Measurements from ENCODE around the gene SV2B. TPM values are rescaled to one million over a fixed set of nuclear protein-coding genes. Genes with fewer than 3 reads are reported as not detected.

The SV2B gene
- total RNA-seq, 4 donors from 2014 or later: 0.27 to 10.3 (median 2.2) TPM

- Histone ChIP-seq H3K4me3 (no peak overlapping the region), H3K27me3 (peaks cover 5% of the 10 kb centered on the region), H3K36me3 (no peaks in the 10 kb centered on the region), H3K9me3 (no peaks in the 10 kb centered on the region), H3K4me1 (no peaks in the 10 kb centered on the region), H3K27ac (no peak overlapping the region)
- intact Hi-C loops (cut with DNase I; ENCODE audit: low total_unique reads): no loop called here
- 78 to 83% methylated on average over 1 of the region's 1 CpG for WGBS, 2 donors (ENCODE audit: low coverage in 1 of 2)
- in situ Hi-C loops (cut with MboI; ENCODE audit: low pct_ligation_motif_present in 1 of 4, low pct_unique_long_range_greater_than_20kb in 1 of 4, low sequenced_read_pairs in 3 of 4): no loop called here
- TF ChIP-seq POLR2A (IDR thresholded peaks at IDR 0.05) (no peak), CTCF (IDR thresholded peaks at IDR 0.05) (no peak), POLR2AphosphoS5 (IDR thresholded peaks at IDR 0.05) (no peak), EP300 (IDR thresholded peaks at IDR 0.05; ENCODE audit: low read depth) (no peak)
- no peak for DNase-seq
Measured at GRCh38 chr15:91117375-91117774, 17.3 kb downstream of the SV2B start.

DNA sequence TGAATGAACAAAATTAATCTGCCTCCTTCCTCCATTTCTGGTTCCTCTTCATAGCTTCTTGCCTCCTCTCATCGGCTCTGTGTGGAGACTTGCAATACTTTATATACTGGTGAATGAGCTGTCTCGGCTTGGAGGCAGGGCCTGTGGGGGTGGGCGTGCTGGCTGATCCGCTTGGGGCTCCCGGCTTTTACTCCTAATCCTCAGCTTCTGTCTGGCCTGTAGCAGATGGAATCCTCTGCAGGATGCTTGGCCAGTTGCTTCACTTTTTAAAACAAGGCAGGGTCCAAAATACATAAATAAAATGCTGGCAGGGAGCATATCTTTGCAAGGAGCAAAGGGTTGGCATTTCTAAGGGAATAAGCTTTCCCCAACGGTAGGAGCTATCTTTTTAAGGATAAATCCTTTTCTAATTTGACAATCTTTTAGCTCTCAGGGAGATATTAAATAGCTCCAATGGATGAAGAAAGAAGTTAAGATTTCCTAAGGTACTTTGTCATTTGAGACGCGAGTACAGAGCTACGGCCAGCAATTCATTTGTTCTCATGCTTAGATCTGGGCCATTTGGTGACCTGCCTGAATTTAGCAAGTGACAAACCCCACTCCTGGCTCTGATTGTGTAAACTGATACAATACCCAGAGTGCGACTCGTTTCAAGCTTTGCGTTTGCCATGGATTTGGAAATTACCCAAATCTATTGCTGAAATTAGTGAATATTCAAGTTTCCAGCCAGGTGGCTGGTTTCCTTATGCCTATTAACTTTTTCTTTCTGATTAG, 18.9 kb downstream of the SV2B start:
- H3K27me3 ChIP-seq: peaks cover 5% of the 10 kb centered on the region
- no peaks in the 10 kb centered on the region for H3K4me1 ChIP-seq
- 69 to 74% methylated on average over 9 to 12 of the region's 12 CpGs for WGBS, 2 donors (ENCODE audit: low coverage in 1 of 2)
- no peak overlapping the region for H3K4me3 ChIP-seq
- DNase-seq: no peak
- no peak overlapping the region for H3K27ac ChIP-seq
- intact Hi-C loops (cut with DNase I; ENCODE audit: low total_unique reads) (no loop called here), in situ Hi-C loops (cut with MboI; ENCODE audit: low pct_ligation_motif_present in 1 of 4, low pct_unique_long_range_greater_than_20kb in 1 of 4, low sequenced_read_pairs in 3 of 4) (no loop called here)
- TF ChIP-seq EP300 (IDR thresholded peaks at IDR 0.05; ENCODE audit: low read depth): no peak
- TF ChIP-seq POLR2AphosphoS5 (IDR thresholded peaks at IDR 0.05): no peak
- no peak for TF ChIP-seq CTCF (IDR thresholded peaks at IDR 0.05)
- no peak for TF ChIP-seq POLR2A (IDR thresholded peaks at IDR 0.05)
- no peaks in the 10 kb centered on the region for H3K36me3 ChIP-seq
- H3K9me3 ChIP-seq: no peaks in the 10 kb centered on the region

DNA sequence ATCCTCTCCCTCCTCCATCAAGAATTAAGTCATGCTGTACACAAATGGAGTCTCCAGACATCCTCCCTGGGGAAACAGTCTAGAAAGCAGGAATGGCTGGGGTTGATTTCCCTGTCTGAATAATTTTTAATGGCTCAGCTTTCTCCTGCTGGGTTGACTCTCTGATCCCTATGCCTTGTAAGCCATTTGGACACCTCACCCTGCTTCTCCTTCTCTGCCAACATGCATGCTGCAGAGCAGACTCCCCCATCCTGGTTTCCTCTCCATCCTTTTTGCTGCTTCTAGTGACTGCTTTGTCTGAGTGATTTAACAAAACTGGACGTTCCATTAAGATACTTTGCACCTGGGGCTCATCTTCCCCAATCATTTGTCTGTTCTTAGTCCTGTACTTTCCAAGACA, 22.2 kb downstream of the SV2B start:
- no peak for DNase-seq
- in situ Hi-C loops (cut with MboI; ENCODE audit: low pct_ligation_motif_present in 1 of 4, low pct_unique_long_range_greater_than_20kb in 1 of 4, low sequenced_read_pairs in 3 of 4): no loop called here
- no peak overlapping the region for H3K4me3 ChIP-seq
- TF ChIP-seq EP300 (IDR thresholded peaks at IDR 0.05; ENCODE audit: low read depth): no peak
- TF ChIP-seq POLR2AphosphoS5 (IDR thresholded peaks at IDR 0.05): no peak
- TF ChIP-seq CTCF (IDR thresholded peaks at IDR 0.05): no peak
- no peak for TF ChIP-seq POLR2A (IDR thresholded peaks at IDR 0.05)
- intact Hi-C loops (cut with DNase I; ENCODE audit: low total_unique reads): no loop called here
- H3K9me3 ChIP-seq: no peaks in the 10 kb centered on the region
- no peaks in the 10 kb centered on the region for H3K4me1 ChIP-seq
- no peak overlapping the region for H3K27ac ChIP-seq
- peaks cover 8% of the 10 kb centered on the region for H3K27me3 ChIP-seq
- WGBS, 2 donors (ENCODE audit: low coverage in 1 of 2): 74% methylated on average over 1 of the region's 1 CpG; no CpG with 5 or more reads in 1 of the 2 donors
- no peaks in the 10 kb centered on the region for H3K36me3 ChIP-seq

DNA sequence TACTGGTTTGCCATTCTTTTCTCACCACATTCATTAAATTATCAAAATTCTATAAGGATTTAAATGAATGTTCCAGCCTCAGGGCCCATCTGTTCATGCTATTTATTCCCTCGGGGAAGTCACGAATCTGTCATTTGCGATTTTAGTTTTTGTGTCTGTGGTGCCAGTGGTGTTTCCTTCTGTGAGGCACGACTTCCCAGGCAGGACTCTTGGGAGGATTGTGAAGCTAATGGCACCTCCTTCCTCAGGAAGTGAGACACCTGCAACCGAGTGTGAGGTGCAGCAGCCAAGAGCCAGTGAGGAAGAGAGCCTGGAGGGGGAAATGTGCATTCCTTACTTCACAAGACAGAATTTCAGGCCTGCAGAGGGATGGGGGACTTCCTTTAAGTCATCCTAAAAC, 24.1 kb downstream of the SV2B start:
- H3K4me3 ChIP-seq: no peak overlapping the region
- in situ Hi-C loops (cut with MboI; ENCODE audit: low pct_ligation_motif_present in 1 of 4, low pct_unique_long_range_greater_than_20kb in 1 of 4, low sequenced_read_pairs in 3 of 4): no loop called here
- intact Hi-C loops (cut with DNase I; ENCODE audit: low total_unique reads): no loop called here
- 52 to 56% methylated on average over 3 to 5 of the region's 5 CpGs for WGBS, 2 donors (ENCODE audit: low coverage in 1 of 2)
- H3K9me3 ChIP-seq: no peaks in the 10 kb centered on the region
- H3K27me3 ChIP-seq: peaks cover 6% of the 10 kb centered on the region
- H3K27ac ChIP-seq: no peak overlapping the region
- no peak for DNase-seq
- TF ChIP-seq POLR2AphosphoS5 (IDR thresholded peaks at IDR 0.05): no peak
- no peak for TF ChIP-seq EP300 (IDR thresholded peaks at IDR 0.05; ENCODE audit: low read depth)
- no peak for TF ChIP-seq POLR2A (IDR thresholded peaks at IDR 0.05)
- TF ChIP-seq CTCF (IDR thresholded peaks at IDR 0.05): no peak
- no peaks in the 10 kb centered on the region for H3K36me3 ChIP-seq
- H3K4me1 ChIP-seq: no peaks in the 10 kb centered on the region

Measured in transverse colon (tissue), 4 donors.